WTC11 (cell line): ENCODE data around the gene VILL. TPM values are rescaled to one million over a fixed set of nuclear protein-coding genes. Genes with fewer than 3 reads are reported as not detected.

Source experiments
- ATAC-seq: fragments of 200-7000 bp; cut with Tn5 transposase; 2 replicates; pipeline ENCODE4 v1.10.0; 2021; ENCODE audit warnings: mild to moderate bottlenecking, moderate library complexity
- CTCF ChIA-PET: fragments of 300-600 bp; sonication (Branson Sonifier 250); formaldehyde crosslinking; loops from one replicate; lab custom pipeline; 2021; ENCODE audit warnings: antibody characterized with exemption; lab: Charles Lee
- POLR2A ChIA-PET: fragments of 350-600 bp; sonication (Branson Sonifier 250); formaldehyde crosslinking; loops from one replicate; lab custom pipeline; 2021; ENCODE audit warnings: antibody characterized with exemption; lab: Charles Lee
- DNase-seq: peaks from one replicate; pipeline ENCODE4 v3.0.0; 2021; ENCODE audit warnings: low spot score
- H3K27ac Mint-ChIP-seq: 2 replicates; pipeline ENCODE4 v1.8.0; 2021; ENCODE audit warnings: mixed read lengths
- H3K27me3 Mint-ChIP-seq: 2 replicates; pipeline ENCODE4 v1.8.0; 2021; ENCODE audit warnings: low read depth, mild to moderate bottlenecking, moderate library complexity, mixed read lengths
- H3K36me3 Mint-ChIP-seq: 2 replicates; pipeline ENCODE4 v1.8.0; 2021; ENCODE audit warnings: mixed read lengths
- H3K4me1 Mint-ChIP-seq: 2 replicates; pipeline ENCODE4 v1.8.0; 2022; ENCODE audit warnings: mixed read lengths
- H3K4me3 Mint-ChIP-seq: 2 replicates; pipeline ENCODE4 v1.8.0; 2021; ENCODE audit warnings: mild to moderate bottlenecking, moderate library complexity, mixed read lengths
- H3K9me3 Mint-ChIP-seq: 2 replicates; pipeline ENCODE4 v1.8.0; 2021; ENCODE audit warnings: mixed read lengths
- AR ChIP-seq: fragments of 250-450 bp; sonication (Bioruptor Pico); IDR thresholded peaks from 2 replicates; pipeline ENCODE4 v1.9.0; 2021; ENCODE audit warnings: mild to moderate bottlenecking
- ATF2 ChIP-seq: sonication (generic); formaldehyde crosslinking; IDR thresholded peaks from 2 replicates; pipeline ENCODE4 v1.8.1; 2022; ENCODE audit warnings: low read depth, missing genetic modification reagents, borderline replicate concordance
- E2F4 ChIP-seq: sonication (generic); formaldehyde crosslinking; IDR thresholded peaks from 2 replicates; pipeline ENCODE4 v1.8.1; 2022; ENCODE audit warnings: low read depth, mild to moderate bottlenecking, moderate library complexity, missing genetic modification reagents, borderline replicate concordance
- E2F5 ChIP-seq: sonication (generic); formaldehyde crosslinking; IDR thresholded peaks from 2 replicates; pipeline ENCODE4 v1.8.1; 2022; ENCODE audit warnings: mild to moderate bottlenecking, moderate library complexity, missing genetic modification reagents
- EMX1 ChIP-seq: fragments of 250-450 bp; sonication (Bioruptor Pico); IDR thresholded peaks from 2 replicates; pipeline ENCODE4 v1.8.0; 2021; ENCODE audit warnings: mild to moderate bottlenecking
- FOXJ3 ChIP-seq: sonication (generic); formaldehyde crosslinking; IDR thresholded peaks from 2 replicates; pipeline ENCODE4 v1.9.0; 2021; ENCODE audit warnings: missing genetic modification reagents, mild to moderate bottlenecking, borderline replicate concordance
- FOXP1 ChIP-seq: sonication (generic); formaldehyde crosslinking; IDR thresholded peaks from 2 replicates; pipeline ENCODE4 v1.8.0; 2022; ENCODE audit warnings: missing genetic modification reagents, mild to moderate bottlenecking, moderate library complexity, borderline replicate concordance
- GABPB1 ChIP-seq: sonication (generic); formaldehyde crosslinking; IDR thresholded peaks from 2 replicates; pipeline ENCODE4 v1.8.1; 2023; ENCODE audit warnings: mild to moderate bottlenecking, missing genetic modification reagents
- IRF2 ChIP-seq: sonication (generic); formaldehyde crosslinking; IDR thresholded peaks from 2 replicates; pipeline ENCODE4 v1.8.0; 2022; ENCODE audit warnings: low read depth, missing genetic modification reagents, borderline replicate concordance
- NR1H2 ChIP-seq: sonication (generic); formaldehyde crosslinking; IDR thresholded peaks from 2 replicates; pipeline ENCODE4 v1.9.0; 2021; ENCODE audit warnings: mild to moderate bottlenecking, moderate library complexity, missing genetic modification reagents
- NR3C1 ChIP-seq: sonication (generic); formaldehyde crosslinking; conservative IDR thresholded peaks from 2 replicates; pipeline ENCODE4 v1.8.1; 2023; ENCODE audit warnings: low read depth, mild to moderate bottlenecking, missing genetic modification reagents
- RELA ChIP-seq: sonication (generic); formaldehyde crosslinking; IDR thresholded peaks from 2 replicates; pipeline ENCODE4 v1.8.1; 2022; ENCODE audit warnings: missing genetic modification reagents, mild to moderate bottlenecking, borderline replicate concordance
- SMAD3 ChIP-seq: sonication (generic); formaldehyde crosslinking; IDR thresholded peaks from 2 replicates; pipeline ENCODE4 v1.8.0; 2022; ENCODE audit warnings: missing genetic modification reagents, mild to moderate bottlenecking, borderline replicate concordance
- SOX15 ChIP-seq: fragments of 250-450 bp; sonication (Bioruptor Pico); IDR thresholded peaks from 2 replicates; pipeline ENCODE4 v1.9.0; 2021; ENCODE audit warnings: mild to moderate bottlenecking
- SP1 ChIP-seq: sonication (generic); formaldehyde crosslinking; conservative IDR thresholded peaks from 2 replicates; pipeline ENCODE4 v1.8.1; 2022; ENCODE audit warnings: missing genetic modification reagents
- USF2 ChIP-seq: sonication (generic); formaldehyde crosslinking; IDR thresholded peaks from 2 replicates; pipeline ENCODE4 v1.8.1; 2023; ENCODE audit warnings: mild to moderate bottlenecking, missing genetic modification reagents, moderate library complexity
- ZNF512 ChIP-seq: sonication (generic); formaldehyde crosslinking; IDR thresholded peaks from 2 replicates; pipeline ENCODE4 v1.8.1; 2022; ENCODE audit warnings: missing genetic modification reagents, borderline replicate concordance
- total RNA-seq: library from RNA; stranded (reverse); gene quantifications from 3 replicates; pipeline ENCODE4 v1.2.3, GENCODE V29; 2021

Gene VILL
- total RNA-seq, 1 experiment from 2014 or later = 4.7 TPM

- H3K27me3 Mint-ChIP-seq = peaks cover 26% of the 10 kb centered on the region
- DNase-seq = peak; percentile 8
- TF ChIP-seq RELA (CRISPR knock-in tag) (no peak), FOXJ3 (CRISPR knock-in tag) (no peak), E2F5 (CRISPR knock-in tag) (no peak), SMAD3 (CRISPR knock-in tag) (no peak), EMX1 (CRISPR knock-in tag) (no peak), ATF2 (CRISPR knock-in tag) (no peak), SP1 (CRISPR knock-in tag) (no peak), ZNF512 (CRISPR knock-in tag) (no peak), NR1H2 (no peak)
- TF ChIP-seq, all 79 proteins: peak for 0
- Mint-ChIP-seq H3K9me3 (no peaks in the 10 kb centered on the region), H3K36me3 (peaks cover 2% of the 10 kb centered on the region; the same call in 1 of the 2 replicates), H3K4me1 (peaks cover 26% of the 10 kb centered on the region), H3K4me3 (no peak overlapping the region), H3K27ac (no peak overlapping the region)
- no peak for ATAC-seq
- ChIA-PET POLR2A (interaction anchor here (1.0 kb wide), 1 partner anchor 23 kb away, joined by 3 read pairs; no protein-coding TSS in a partner anchor), CTCF (interaction anchor here (0.6 to 1.9 kb wide), 40 partner anchors 9 to 646 kb away, joined by 3 to 39 read pairs (median 3); partner anchors contain the start of genes ACAA1, ACVR2B, DLEC1 and OXSR1)
Observed at GRCh38 chr3:37997342-37997741, 6.8 kb downstream of the VILL start.

- ATAC-seq (no peak), DNase-seq (no peak)
- no peak overlapping the region for H3K27ac Mint-ChIP-seq
- peak overlapping the region; percentile 70 for H3K4me3 Mint-ChIP-seq
- no peaks in the 10 kb centered on the region for H3K9me3 Mint-ChIP-seq
- TF ChIP-seq IRF2 (CRISPR knock-in tag) (no peak), GABPB1 (no peak), FOXP1 (CRISPR knock-in tag) (no peak), USF2 (CRISPR knock-in tag) (no peak), RELA (CRISPR knock-in tag) (no peak), SOX15 (CRISPR knock-in tag) (no peak), AR (CRISPR knock-in tag) (no peak), E2F4 (CRISPR knock-in tag) (no peak), NR3C1 (CRISPR knock-in tag) (no peak)
- CTCF ChIA-PET = interaction anchor here (0.6 to 1.4 kb wide), 9 partner anchors 31 to 295 kb away, joined by 3 to 39 read pairs (median 4); partner anchors contain the start of gene PLCD1
- peaks cover 2% of the 10 kb centered on the region; the same call in 1 of the 2 replicates for H3K36me3 Mint-ChIP-seq
- peaks cover 26% of the 10 kb centered on the region for H3K4me1 Mint-ChIP-seq
- H3K27me3 Mint-ChIP-seq = peaks cover 23% of the 10 kb centered on the region
- POLR2A ChIA-PET = no interaction called here
Observed at GRCh38 chr3:37997791-37998370, 7.3 kb downstream of the VILL start.
